Endodermal cell (in vitro differentiated cells): Measurements from ENCODE around the gene SPEN. TPM values are rescaled to one million over a fixed set of nuclear protein-coding genes. Genes with fewer than 3 reads are reported as not detected.
"Not testable (repeated sequence)": the region's sequence is repeated elsewhere in the genome, so short reads cannot be mapped to it uniquely, and the experiment has no call there.

Source experiments
- DNase-seq: peaks from one replicate; pipeline ENCODE4 v3.0.0-alpha.2; 2017
- H3K27ac ChIP-seq: 2 replicates; pipeline ENCODE4 v1.5.1; 2013; ENCODE audit warnings: mild to moderate bottlenecking, low read depth, low read length, moderate library complexity
- H3K27me3 ChIP-seq: 2 replicates; pipeline ENCODE4 v1.6.1; 2013; ENCODE audit warnings: mild to moderate bottlenecking, low read length, moderate library complexity; ENCODE audit not compliant: insufficient read depth, control insufficient read depth, poor library complexity, severe bottlenecking
- H3K36me3 ChIP-seq: 2 replicates; pipeline ENCODE4 v1.7.0; 2013; ENCODE audit warnings: mild to moderate bottlenecking, low read length, moderate library complexity; ENCODE audit not compliant: control insufficient read depth, insufficient read depth
- H3K4me1 ChIP-seq: one replicate; pipeline ENCODE4 v1.7.0; 2013; ENCODE audit warnings: low read length; ENCODE audit not compliant: control insufficient read depth, insufficient read depth
- H3K4me3 ChIP-seq: 2 replicates; pipeline ENCODE4 v1.5.1; 2013; ENCODE audit warnings: mild to moderate bottlenecking, low read length, moderate library complexity
- H3K9ac ChIP-seq: 2 replicates; pipeline ENCODE4 v1.6.1; 2013; ENCODE audit warnings: mild to moderate bottlenecking, low read length, moderate library complexity; ENCODE audit not compliant: poor library complexity, severe bottlenecking; ENCODE audit errors: extremely low read depth
- H3K9me3 ChIP-seq: 2 replicates; pipeline ENCODE4 v1.6.1; 2013; ENCODE audit warnings: mild to moderate bottlenecking, low read length, moderate library complexity; ENCODE audit not compliant: control insufficient read depth
- H3K27ac Mint-ChIP-seq: 2 replicates; pipeline ENCODE4 v1.8.0; 2020; ENCODE audit warnings: mixed read lengths
- H3K27me3 Mint-ChIP-seq: 2 replicates; pipeline ENCODE4 v1.8.0; 2021; ENCODE audit warnings: mild to moderate bottlenecking, mixed read lengths; ENCODE audit not compliant: insufficient read depth
- H3K36me3 Mint-ChIP-seq: 2 replicates; pipeline ENCODE4 v1.8.0; 2020; ENCODE audit warnings: low read depth, mixed read lengths
- H3K4me1 Mint-ChIP-seq: 2 replicates; pipeline ENCODE4 v1.8.0; 2020; ENCODE audit warnings: mixed read lengths
- H3K4me3 Mint-ChIP-seq: 2 replicates; pipeline ENCODE4 v1.8.0; 2020; ENCODE audit warnings: mild to moderate bottlenecking, moderate library complexity, mixed read lengths
- H3K9me3 Mint-ChIP-seq: 2 replicates; pipeline ENCODE4 v1.8.0; 2020; ENCODE audit warnings: mild to moderate bottlenecking, mixed read lengths
- CTCF ChIP-seq: fragments of 200-600 bp; sonication (generic); conservative IDR thresholded peaks from 2 replicates; pipeline ENCODE4 v1.5.0; 2021; ENCODE audit warnings: antibody characterized with exemption, mild to moderate bottlenecking
- WGBS, 2 experiments: methylation state at CpG; one replicate each; pipeline versions ENCODE4 v1.1.5 to v1.1.7; 2013; ENCODE audit warnings: missing lambda C conversion rate in 2 of 2, mixed read lengths in 1 of 2; ENCODE audit not compliant: insufficient coverage in 1 of 2, insufficient read length in 1 of 2; 5-methylcytosine and 5-hydroxymethylcytosine counted together
- total RNA-seq, 2 donors: library from RNA; stranded (reverse); fragmentation: NEBNext Ultra II Directional in 1 of 2; extraction: Animal tissue kit (Norgen Biotek cat#: 25700) in 1 of 2; gene quantifications; 2 replicates in 1 of 2; 3 replicates in 1 of 2; pipeline ENCODE4 v1.2.1, GENCODE V29; 2021

SPEN gene
- total RNA-seq, 2 donors from 2014 or later: 61.5 to 71.9 TPM

GRCh38 chr1:15825800-15826199, 21.7 kb upstream of the SPEN start:
- H3K9me3 Mint-ChIP-seq: peaks cover 2% of the 10 kb centered on the region
- no peak for TF ChIP-seq CTCF
- no peaks in the 10 kb centered on the region for H3K27me3 Mint-ChIP-seq
- Histone ChIP-seq H3K27ac (no peak overlapping the region), H3K9ac (no peak overlapping the region), H3K4me3 (no peak overlapping the region), H3K9me3 (no peaks in the 10 kb centered on the region), H3K36me3 (no peaks in the 10 kb centered on the region), H3K27me3 (no peaks in the 10 kb centered on the region), H3K4me1 (no peaks in the 10 kb centered on the region)
- H3K27ac Mint-ChIP-seq: no peak overlapping the region
- no peaks in the 10 kb centered on the region for H3K36me3 Mint-ChIP-seq
- H3K4me3 Mint-ChIP-seq: no peak overlapping the region
- peaks cover 4% of the 10 kb centered on the region for H3K4me1 Mint-ChIP-seq
- DNase-seq: no peak

- no peak for TF ChIP-seq CTCF
- H3K9me3 Mint-ChIP-seq: peaks cover under 1% of the 10 kb centered on the region
- H3K27me3 Mint-ChIP-seq: no peaks in the 10 kb centered on the region
- Histone ChIP-seq H3K27ac (no peak overlapping the region), H3K4me1 (no peaks in the 10 kb centered on the region), H3K27me3 (no peaks in the 10 kb centered on the region), H3K36me3 (no peaks in the 10 kb centered on the region), H3K4me3 (no peak overlapping the region), H3K9me3 (no peaks in the 10 kb centered on the region), H3K9ac (no peak overlapping the region)
- H3K36me3 Mint-ChIP-seq: peaks cover 4% of the 10 kb centered on the region
- no peak overlapping the region for H3K4me3 Mint-ChIP-seq
- 97 to 100% methylated on average over 3 to 5 of the region's 6 CpGs for WGBS, 2 experiments
- H3K4me1 Mint-ChIP-seq: peaks cover 4% of the 10 kb centered on the region
- DNase-seq: no peak
- no peak overlapping the region for H3K27ac Mint-ChIP-seq
These were observed 20.5 kb upstream of the SPEN start for GRCh38 chr1:15826810-15827507.

GRCh38 chr1:15827567-15827966, 19.9 kb upstream of the SPEN start:
- H3K4me1 ChIP-seq, H3K4me1 Mint-ChIP-seq, DNase-seq, H3K9me3 ChIP-seq, H3K27ac ChIP-seq, H3K9me3 Mint-ChIP-seq, H3K36me3 ChIP-seq, H3K27me3 Mint-ChIP-seq, H3K4me3 ChIP-seq, H3K9ac ChIP-seq, H3K27me3 ChIP-seq, H3K4me3 Mint-ChIP-seq, H3K36me3 Mint-ChIP-seq, H3K27ac Mint-ChIP-seq: not testable (repeated sequence)
- 91 to 95% methylated on average over 5 to 15 of the region's 15 CpGs for WGBS, 2 experiments

GRCh38 chr1:15828931-15829330, 18.6 kb upstream of the SPEN start:
- not testable (repeated sequence) for DNase-seq, H3K4me3 Mint-ChIP-seq, H3K36me3 Mint-ChIP-seq, H3K9ac ChIP-seq, H3K27ac Mint-ChIP-seq, H3K36me3 ChIP-seq, H3K27ac ChIP-seq, H3K9me3 ChIP-seq, H3K9me3 Mint-ChIP-seq, H3K4me1 Mint-ChIP-seq, H3K4me1 ChIP-seq, H3K27me3 Mint-ChIP-seq, H3K27me3 ChIP-seq, H3K4me3 ChIP-seq
- WGBS, 2 experiments: 95 to 97% methylated on average over 12 to 14 of the region's 14 CpGs
